Raji (cell line): Measurements from ENCODE around the gene SYNPR.

Experiments
- POLR2A ChIP-seq: IDR thresholded peaks from 2 replicates; pipeline ENCODE4 v1.6.1; 2011; ENCODE audit warnings: low read depth, low read length, control low read depth; ENCODE audit not compliant: insufficient read depth

Gene SYNPR

DNA sequence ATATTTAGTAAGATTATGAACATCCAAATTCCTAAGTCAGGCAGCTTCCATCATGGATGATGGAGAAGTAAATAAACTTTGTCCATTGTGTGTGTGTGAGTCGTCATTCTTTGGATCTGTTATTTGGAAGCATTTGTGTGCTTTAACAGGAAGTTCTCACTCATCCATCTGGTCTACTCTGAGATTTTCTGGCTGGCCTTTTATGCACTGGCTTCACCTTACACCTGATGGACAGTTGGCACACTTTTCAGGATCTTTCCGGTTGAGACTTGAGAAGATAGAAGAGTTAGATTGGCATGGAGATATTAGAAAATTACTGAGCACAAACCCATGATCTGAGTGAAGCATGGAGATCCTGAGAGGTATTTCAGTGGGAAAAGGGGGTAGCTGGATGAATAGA is 12.6 kb downstream of the SYNPR start:
- no peak for TF ChIP-seq POLR2A

DNA sequence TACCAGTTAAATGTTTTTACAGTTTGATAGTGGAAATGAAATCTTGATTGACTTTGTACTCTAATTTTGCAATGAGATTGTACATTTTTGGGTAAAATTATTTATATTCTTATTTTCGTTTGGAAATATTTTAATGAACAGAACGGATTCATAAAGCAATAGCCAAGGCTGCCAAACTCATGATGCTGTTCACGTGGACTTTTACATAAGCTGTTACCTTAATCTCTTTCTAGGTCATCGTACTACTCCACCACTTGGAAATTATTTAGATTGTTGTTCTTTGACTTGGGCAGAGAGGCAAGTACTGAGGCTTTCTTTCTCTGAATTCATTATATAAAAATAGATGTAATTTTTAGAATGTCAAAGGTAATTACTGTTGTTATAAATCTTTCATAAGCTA is 16.2 kb downstream of the SYNPR start:
- TF ChIP-seq POLR2A, result no peak

DNA sequence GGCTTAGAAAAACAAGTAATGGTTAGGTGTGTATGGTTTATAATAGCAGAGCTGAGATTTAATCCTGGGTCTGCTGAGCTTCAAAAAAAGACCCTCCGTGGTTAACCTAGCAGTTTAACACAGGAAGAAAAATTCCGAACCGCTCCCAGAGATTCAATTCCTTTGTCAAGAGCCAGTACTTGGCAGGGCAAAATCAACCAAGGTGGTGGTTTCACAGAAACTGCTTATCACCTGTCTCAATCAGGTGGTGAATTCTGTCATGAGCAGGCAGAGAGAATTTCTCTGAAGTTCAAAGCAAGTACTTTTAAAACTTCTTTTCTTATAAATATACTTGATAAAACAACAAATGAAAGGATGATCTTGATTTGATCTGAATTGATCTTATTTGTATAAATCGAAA is 17.2 kb downstream of the SYNPR start:
- TF ChIP-seq POLR2A, result no peak

DNA sequence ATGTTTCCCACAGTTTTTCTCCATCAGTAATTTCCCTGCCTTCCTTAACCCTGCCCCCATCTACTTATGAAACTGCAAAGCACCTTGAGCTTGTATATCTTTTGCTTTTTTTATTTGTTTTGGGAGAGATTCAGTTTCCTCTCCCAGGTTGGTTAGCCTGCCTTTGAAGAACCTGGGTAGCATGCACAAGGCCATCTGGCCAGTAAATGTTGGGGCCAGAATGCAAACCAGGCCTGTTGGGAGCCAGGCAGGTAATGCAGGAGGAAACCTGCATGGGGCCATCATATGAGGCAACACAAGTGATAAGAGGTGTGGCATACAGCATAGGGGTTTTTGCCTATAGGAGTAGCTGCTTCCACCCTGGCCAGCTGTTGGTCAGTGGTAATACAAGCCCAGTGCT is 17.7 kb downstream of the SYNPR start:
- no peak for TF ChIP-seq POLR2A

DNA sequence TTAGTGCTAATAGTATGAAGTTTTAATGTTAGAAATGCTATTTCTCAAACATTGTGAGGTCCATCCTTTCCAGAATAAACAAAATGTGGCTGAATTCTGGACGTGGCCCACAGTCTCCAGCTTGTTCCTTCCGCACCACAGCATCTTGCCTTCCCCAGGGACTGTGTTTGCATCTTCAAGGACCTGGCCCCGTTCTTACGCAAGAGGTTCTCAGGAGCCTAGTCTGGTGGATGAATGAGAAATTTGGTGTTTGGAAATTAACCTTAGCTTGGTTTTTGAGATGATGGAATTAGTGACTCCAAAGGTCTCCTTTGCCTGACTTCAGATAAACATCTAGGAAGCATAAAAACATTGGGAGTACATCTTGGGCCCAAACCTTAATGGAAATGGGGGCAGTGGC is 18.1 kb downstream of the SYNPR start:
- TF ChIP-seq POLR2A, result no peak

DNA sequence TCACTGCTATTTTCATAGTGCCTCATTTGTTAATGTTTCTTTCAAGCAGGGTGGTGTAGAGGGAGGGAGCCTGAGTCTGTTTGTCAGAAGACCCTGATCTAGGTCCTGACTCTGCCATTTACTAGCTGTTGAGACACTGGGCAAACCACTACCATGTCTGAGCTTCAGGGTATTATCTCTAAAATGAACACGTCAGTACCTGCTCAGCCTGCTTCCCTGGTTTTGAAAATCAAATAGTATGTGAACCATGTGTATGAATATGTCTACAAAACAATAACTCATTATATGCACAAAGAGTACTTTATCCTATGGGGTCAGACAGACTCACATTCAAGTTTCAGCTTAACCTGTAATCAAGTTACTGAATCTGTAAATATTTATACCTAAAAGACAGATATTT is 25.1 kb downstream of the SYNPR start:
- TF ChIP-seq POLR2A, result no peak

DNA sequence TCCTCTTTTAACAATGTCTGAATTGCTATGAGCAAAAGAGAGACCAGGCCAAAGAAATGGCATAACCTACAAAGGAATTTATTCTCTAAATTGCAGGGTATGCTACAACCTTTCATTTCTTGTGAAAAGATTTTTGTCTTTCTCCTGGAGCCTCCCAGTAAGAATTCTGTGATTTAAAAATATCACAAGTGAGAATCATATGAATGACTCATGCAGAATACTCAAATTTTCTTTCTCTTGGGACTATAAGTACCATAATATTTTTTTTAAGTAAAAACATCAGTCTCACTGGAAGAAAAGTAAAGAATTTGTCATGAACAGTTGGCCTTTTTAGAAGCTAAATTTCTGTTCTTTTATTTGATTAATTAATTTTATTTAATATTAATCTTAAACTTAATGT is 26.3 kb downstream of the SYNPR start:
- TF ChIP-seq POLR2A, result no peak

DNA sequence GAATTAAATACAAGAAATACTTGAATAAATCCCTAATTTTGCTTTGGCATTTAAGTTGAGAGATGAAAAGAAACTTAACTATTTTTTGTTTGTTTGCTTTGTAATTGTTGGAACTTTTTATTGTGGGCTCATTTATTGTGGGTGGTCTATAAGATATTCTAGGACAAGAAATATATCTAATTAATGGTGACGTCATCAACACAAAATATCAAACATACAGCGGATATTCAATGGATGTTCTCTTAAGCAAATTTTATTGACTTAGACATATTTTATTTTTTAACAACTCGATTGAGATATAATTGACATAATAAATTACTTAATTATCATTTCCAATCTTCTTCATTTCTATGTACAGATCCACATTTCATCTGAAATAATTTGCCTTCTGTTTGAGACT is 30.0 kb downstream of the SYNPR start:
- no peak for TF ChIP-seq POLR2A

DNA sequence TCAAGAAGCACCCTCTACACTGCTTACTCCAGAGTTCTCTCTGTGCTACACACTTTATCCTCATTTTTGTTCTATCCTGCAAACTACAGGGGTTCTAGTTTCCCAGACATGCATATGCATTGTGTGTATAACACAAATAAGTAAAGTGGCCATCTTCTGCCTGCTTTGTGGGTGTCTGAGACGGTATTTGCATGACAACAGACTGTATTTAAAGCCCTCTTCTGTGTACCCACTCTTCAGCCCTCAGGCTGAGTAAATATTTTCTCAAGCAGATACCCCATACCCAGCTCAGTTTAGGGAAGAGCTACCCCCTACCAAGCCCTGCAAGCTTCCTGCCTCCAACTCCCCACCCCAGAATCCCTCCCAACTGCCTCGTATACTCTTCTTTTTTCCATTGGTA is 31.7 kb downstream of the SYNPR start:
- TF ChIP-seq POLR2A, result no peak

DNA sequence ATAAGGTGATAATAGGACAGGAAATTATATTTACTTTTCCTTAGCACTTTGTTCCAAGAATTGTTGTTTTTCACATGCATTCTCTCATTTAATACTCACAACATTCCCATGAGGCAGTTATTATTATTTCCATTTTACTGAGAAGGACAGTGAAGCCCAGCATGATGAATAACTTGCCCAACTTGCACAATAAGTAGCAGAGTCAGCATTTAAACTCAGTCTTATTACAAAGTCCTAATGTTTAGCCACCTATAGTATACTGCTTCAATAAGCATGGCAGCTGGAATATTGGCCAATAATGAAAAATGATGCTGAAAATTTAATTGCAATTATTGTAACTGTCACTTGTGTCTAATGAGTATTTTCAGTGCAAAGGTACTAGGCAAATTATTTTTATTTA is 45.7 kb downstream of the SYNPR start:
- no peak for TF ChIP-seq POLR2A

DNA sequence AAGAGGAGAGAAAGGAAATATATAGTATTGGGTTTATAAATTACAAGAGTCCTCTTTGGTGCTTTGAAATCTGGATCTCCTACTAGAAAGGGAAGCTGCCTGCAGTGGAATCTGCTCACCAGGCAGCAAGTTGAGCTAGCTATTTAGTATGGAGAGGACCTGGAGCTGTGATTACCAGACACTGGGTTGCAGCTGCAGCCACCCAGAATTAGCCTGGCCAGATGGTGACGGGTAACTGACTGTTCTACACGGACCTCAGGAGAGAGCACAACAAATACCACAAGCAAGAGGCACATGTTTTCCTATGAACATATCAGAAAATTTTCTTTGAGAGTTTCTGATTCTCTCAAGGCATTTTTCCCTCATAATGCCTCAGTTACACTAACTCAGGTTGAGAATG is 46.5 kb downstream of the SYNPR start:
- TF ChIP-seq POLR2A, result no peak

DNA sequence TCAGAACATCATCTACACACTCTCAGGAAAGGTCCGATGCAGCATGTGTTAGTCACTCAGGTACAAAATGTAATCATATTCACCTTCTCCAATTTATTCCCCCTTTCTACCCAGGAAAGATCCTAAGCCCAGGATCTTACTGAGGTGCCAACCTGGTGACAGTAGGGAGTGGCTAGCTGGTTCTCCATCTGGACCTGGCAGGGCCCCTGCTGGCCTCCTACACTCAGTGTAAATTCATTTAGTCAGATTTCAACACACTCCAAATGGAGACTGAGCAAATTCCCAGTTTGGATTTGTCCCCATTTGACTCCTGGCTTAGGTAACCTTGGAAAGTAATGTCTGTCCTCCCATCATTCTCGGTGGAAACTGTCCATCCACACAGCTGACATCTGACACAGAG is 47.3 kb downstream of the SYNPR start:
- no peak for TF ChIP-seq POLR2A

DNA sequence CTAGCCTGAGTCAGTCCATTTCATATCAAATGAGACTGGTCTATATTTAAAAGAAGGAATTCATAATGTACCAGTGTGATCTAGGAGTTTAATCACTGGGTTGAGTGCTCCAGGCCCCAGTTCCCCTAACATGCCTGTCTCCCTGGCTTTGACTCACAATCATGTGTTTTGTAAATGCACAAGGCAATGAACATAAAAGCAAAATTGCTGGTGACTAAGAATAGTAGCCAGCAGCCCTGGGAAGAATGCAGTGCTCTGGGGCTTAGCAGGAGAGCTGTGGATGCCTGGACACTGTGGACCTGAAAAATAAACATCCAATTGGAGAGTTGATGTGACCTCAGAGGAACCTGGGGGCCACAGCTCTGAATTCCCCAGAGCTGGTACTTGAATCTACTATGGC is 50.3 kb downstream of the SYNPR start:
- no peak for TF ChIP-seq POLR2A

DNA sequence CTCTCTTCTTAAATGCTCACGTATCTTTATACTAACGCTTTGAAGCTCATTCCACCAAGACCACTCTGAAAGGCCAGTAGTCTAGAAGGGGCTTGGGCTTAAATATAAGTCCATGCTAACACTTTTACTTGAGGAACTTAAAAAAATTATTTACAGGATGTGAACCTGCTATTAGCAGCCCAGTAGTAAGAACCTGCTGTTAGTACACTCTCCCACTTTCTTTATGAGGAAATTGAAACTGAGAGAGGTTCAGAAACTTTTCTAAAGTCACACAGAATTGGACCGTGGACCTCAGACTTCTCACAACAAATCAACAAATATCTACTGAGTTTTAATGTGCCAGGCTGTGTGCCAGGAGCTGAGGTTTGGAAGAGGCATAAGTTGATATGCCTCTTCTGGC is 53.4 kb downstream of the SYNPR start:
- no peak for TF ChIP-seq POLR2A

DNA sequence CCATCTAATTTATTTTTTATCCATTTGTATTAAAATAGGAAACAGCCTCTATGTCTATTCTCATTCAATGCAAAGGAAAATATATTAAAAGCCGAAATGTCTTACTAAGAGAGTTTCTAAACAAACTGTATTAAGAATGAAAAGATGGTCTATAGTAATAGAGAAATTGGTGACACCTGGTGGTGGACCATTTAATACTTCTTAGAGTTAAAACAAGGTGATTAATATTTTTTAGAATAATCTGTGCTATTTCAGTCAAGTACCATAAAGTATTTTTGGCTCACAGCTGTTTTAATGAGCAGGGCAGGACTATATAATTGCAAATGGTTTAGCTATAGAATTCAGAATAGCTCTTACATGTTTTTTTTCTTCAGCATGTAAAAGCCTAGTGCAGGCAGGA is 55.7 kb downstream of the SYNPR start:
- no peak for TF ChIP-seq POLR2A

DNA sequence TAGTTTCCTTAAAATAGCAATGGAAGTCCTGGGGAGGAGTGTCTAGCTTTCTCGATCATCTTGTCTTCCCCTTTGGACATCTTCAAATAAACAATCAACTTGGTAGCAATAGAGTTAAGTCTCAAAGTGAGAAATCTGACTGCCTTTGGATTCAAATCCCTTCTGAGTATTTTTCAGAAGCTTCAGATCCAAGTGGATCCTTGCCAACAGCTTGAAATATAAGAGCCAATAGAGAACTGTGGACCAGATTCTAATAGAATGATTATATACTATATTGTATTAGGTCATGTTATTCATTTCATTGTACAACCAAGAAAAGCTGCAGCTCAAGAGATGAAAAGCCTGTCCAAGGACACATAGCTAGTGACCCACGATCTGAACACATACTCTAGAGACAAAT is 60.2 kb downstream of the SYNPR start:
- TF ChIP-seq POLR2A, result no peak

DNA sequence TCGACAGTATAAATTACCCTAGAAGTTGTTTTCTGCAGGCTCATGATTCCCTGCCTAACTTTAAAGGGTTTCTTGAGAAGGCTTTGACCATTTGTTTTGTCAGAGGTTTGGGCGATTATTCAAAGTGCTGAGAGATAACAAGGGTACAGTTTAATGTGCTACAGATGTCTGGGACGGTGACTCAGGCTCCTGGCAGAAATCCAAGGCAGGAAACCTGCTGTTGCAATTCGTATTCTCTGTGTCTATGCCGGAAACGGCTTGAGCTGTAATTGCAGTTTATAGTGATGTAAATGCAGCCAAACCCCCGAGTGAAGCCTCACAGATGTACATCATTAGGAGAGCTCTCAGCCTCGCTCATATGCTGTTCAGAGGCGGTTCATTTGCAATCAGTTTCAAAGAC is 65.6 kb downstream of the SYNPR start:
- no peak for TF ChIP-seq POLR2A

DNA sequence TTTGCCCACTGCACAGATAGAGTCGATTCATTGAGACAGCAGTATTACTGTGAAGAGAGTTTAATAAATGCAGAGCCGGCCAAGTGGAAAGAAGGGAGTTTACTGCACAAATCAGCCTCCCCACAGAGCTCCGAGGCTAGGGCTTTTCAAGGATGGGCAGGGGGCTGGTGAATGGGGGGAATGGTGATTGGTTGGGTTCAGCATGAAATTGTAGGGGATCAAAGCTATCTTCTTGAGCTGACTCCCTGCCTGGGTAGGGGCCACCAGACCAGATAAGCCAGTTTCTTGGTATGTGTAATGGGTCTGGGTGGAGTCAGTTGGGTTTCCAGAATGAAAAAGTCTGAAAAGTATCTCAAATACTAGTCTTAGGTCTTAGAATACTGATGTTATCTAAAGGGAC is 66.6 kb downstream of the SYNPR start:
- TF ChIP-seq POLR2A, result no peak
